Measurements from ENCODE around the gene OR1S2. TPM values are rescaled to one million over a fixed set of nuclear protein-coding genes. Genes with fewer than 3 reads are reported as not detected.

The OR1S2 gene
- total RNA-seq, 2 experiments from 2014 or later, result not detected

GRCh38 chr11:58195939-58196338, 8.0 kb downstream of the OR1S2 start:
- Mint-ChIP-seq H3K36me3 (ENCODE audit: low read depth) (no peaks in the 10 kb centered on the region), H3K27ac (no peak overlapping the region), H3K9me3 (peaks cover 9% of the 10 kb centered on the region), H3K4me1 (ENCODE audit: low read depth) (no peaks in the 10 kb centered on the region), H3K4me3 (no peak overlapping the region), H3K27me3 (peaks cover 11% of the 10 kb centered on the region)
- H3K4me1 ChIP-seq (ENCODE audit: insufficient read depth, low read length), result no peaks in the 10 kb centered on the region
- ChIA-PET CTCF (no interaction called here), POLR2A (no interaction called here)
- peaks cover 0 to 3% of the 10 kb centered on the region in 2 experiments for H3K9me3 ChIP-seq (ENCODE audit: control insufficient read depth in 1 of 2, insufficient read depth in 1 of 2, low read length in 2 of 2)
- no peak overlapping the region for H3K27ac ChIP-seq (ENCODE audit: low read depth in 1 of 2, low read length in 2 of 2)
- TF ChIP-seq CTCF (IDR thresholded peaks at IDR 0.05), result no peak
- H3K4me3 ChIP-seq (ENCODE audit: low read length), result no peak overlapping the region
- ATAC-seq (ENCODE audit: poor library complexity) (no peak), DNase-seq (no peak)
- peaks cover 0 to 4% of the 10 kb centered on the region in 2 experiments for H3K27me3 ChIP-seq (ENCODE audit: control insufficient read depth in 1 of 2, insufficient read depth in 2 of 2, low read length in 2 of 2)
- no peaks in the 10 kb centered on the region for H3K36me3 ChIP-seq (ENCODE audit: insufficient read depth, low read length)
- intact Hi-C loops (cut with DNase I, micrococcal nuclease), result no loop called here

- no peak for TF ChIP-seq CTCF (IDR thresholded peaks at IDR 0.05)
- Histone ChIP-seq H3K27me3 (ENCODE audit: control insufficient read depth in 1 of 2, insufficient read depth in 2 of 2, low read length in 2 of 2) (peaks cover 0 to 4% of the 10 kb centered on the region in 2 experiments), H3K27ac (ENCODE audit: low read depth in 1 of 2, low read length in 2 of 2) (no peak overlapping the region), H3K4me3 (ENCODE audit: low read length) (no peak overlapping the region), H3K4me1 (ENCODE audit: insufficient read depth, low read length) (no peaks in the 10 kb centered on the region), H3K36me3 (ENCODE audit: insufficient read depth, low read length) (no peaks in the 10 kb centered on the region), H3K9me3 (ENCODE audit: control insufficient read depth in 1 of 2, insufficient read depth in 1 of 2, low read length in 2 of 2) (peaks cover 0 to 3% of the 10 kb centered on the region in 2 experiments)
- Mint-ChIP-seq H3K36me3 (ENCODE audit: low read depth) (no peaks in the 10 kb centered on the region), H3K4me1 (ENCODE audit: low read depth) (no peaks in the 10 kb centered on the region), H3K27me3 (no peaks in the 10 kb centered on the region), H3K27ac (no peak overlapping the region), H3K4me3 (no peak overlapping the region), H3K9me3 (peaks cover 3% of the 10 kb centered on the region)
- ChIA-PET POLR2A (no interaction called here), CTCF (no interaction called here)
- intact Hi-C loops (cut with DNase I, micrococcal nuclease), result no loop called here
- ATAC-seq (ENCODE audit: poor library complexity) (no peak), DNase-seq (no peak)
Observed at GRCh38 chr11:58193391-58193790, 10.6 kb downstream of the OR1S2 start.

- peaks cover 0 to 4% of the 10 kb centered on the region in 2 experiments for H3K27me3 ChIP-seq (ENCODE audit: control insufficient read depth in 1 of 2, insufficient read depth in 2 of 2, low read length in 2 of 2)
- no peak for TF ChIP-seq CTCF (IDR thresholded peaks at IDR 0.05)
Observed at GRCh38 chr11:58192229-58192628, 11.7 kb downstream of the OR1S2 start.

More at GRCh38 chr11:58192229-58192628, 11.7 kb downstream of the OR1S2 start:
- no peak overlapping the region for H3K27ac Mint-ChIP-seq
- H3K4me1 Mint-ChIP-seq (ENCODE audit: low read depth), result no peaks in the 10 kb centered on the region
- H3K9me3 Mint-ChIP-seq, result peaks cover 3% of the 10 kb centered on the region
- Histone ChIP-seq H3K9me3 (ENCODE audit: control insufficient read depth in 1 of 2, insufficient read depth in 1 of 2, low read length in 2 of 2) (peaks cover 0 to 3% of the 10 kb centered on the region in 2 experiments), H3K4me1 (ENCODE audit: insufficient read depth, low read length) (no peaks in the 10 kb centered on the region), H3K4me3 (ENCODE audit: low read length) (no peak overlapping the region), H3K27ac (ENCODE audit: low read depth in 1 of 2, low read length in 2 of 2) (no peak overlapping the region), H3K36me3 (ENCODE audit: insufficient read depth, low read length) (no peaks in the 10 kb centered on the region)
- H3K36me3 Mint-ChIP-seq (ENCODE audit: low read depth), result no peaks in the 10 kb centered on the region
- no peak for ATAC-seq (ENCODE audit: poor library complexity)
- H3K27me3 Mint-ChIP-seq, result no peaks in the 10 kb centered on the region
- no peak for DNase-seq
- H3K4me3 Mint-ChIP-seq, result no peak overlapping the region
- POLR2A ChIA-PET, result no interaction called here
- intact Hi-C loops (cut with DNase I, micrococcal nuclease), result no loop called here
- CTCF ChIA-PET, result no interaction called here

Measured in CD4-positive, alpha-beta T cell (primary cell).